ENCODE measurements around the gene SCUBE1. TPM values are rescaled to one million over a fixed set of nuclear protein-coding genes. Genes with fewer than 3 reads are reported as not detected.

Gene SCUBE1
- total RNA-seq, 1 donor from 2014 or later = 140 TPM

- DNase-seq (ENCODE audit: low spot score) (no peak), ATAC-seq (peak; percentile 48)
- intact Hi-C loops (cut with DNase I) = no loop called here
Observed at GRCh38 chr22:43213051-43213450, 130.1 kb downstream of the SCUBE1 start.

GRCh38 chr22:43212434-43212952 lies 130.7 kb downstream of the SCUBE1 start:
- intact Hi-C loops (cut with DNase I) = no loop called here
- ATAC-seq (no peak), DNase-seq (ENCODE audit: low spot score) (no peak)

GRCh38 chr22:43211941-43212433 lies 131.2 kb downstream of the SCUBE1 start:
- DNase-seq (ENCODE audit: low spot score) (no peak), ATAC-seq (no peak)
- intact Hi-C loops (cut with DNase I) = no loop called here

- intact Hi-C loops (cut with DNase I) = no loop called here
- ATAC-seq = no peak
- DNase-seq (ENCODE audit: low spot score) = no peak
Observed at GRCh38 chr22:43210631-43211515, 132.3 kb downstream of the SCUBE1 start.

- ATAC-seq (no peak), DNase-seq (ENCODE audit: low spot score) (no peak)
- intact Hi-C loops (cut with DNase I) = no loop called here
Observed at GRCh38 chr22:43209971-43210370, 133.2 kb downstream of the SCUBE1 start.

GRCh38 chr22:43209523-43209890 lies 133.7 kb downstream of the SCUBE1 start:
- intact Hi-C loops (cut with DNase I) = no loop called here
- DNase-seq (ENCODE audit: low spot score) (no peak), ATAC-seq (no peak)

GRCh38 chr22:43208703-43209522 lies 134.3 kb downstream of the SCUBE1 start:
- DNase-seq (ENCODE audit: low spot score) = no peak
- ATAC-seq = no peak
- intact Hi-C loops (cut with DNase I) = no loop called here

- no peak for DNase-seq (ENCODE audit: low spot score)
- ATAC-seq = no peak
- intact Hi-C loops (cut with DNase I) = no loop called here
Observed at GRCh38 chr22:43207849-43208702, 135.1 kb downstream of the SCUBE1 start.

- intact Hi-C loops (cut with DNase I) = no loop called here
- ATAC-seq = no peak
- DNase-seq (ENCODE audit: low spot score) = no peak
Observed at GRCh38 chr22:43207386-43207785, 135.8 kb downstream of the SCUBE1 start.

- DNase-seq (ENCODE audit: low spot score) (no peak), ATAC-seq (no peak)
- intact Hi-C loops (cut with DNase I) = no loop called here
Observed at GRCh38 chr22:43206509-43207161, 136.5 kb downstream of the SCUBE1 start.

- ATAC-seq (no peak), DNase-seq (ENCODE audit: low spot score) (no peak)
- intact Hi-C loops (cut with DNase I) = no loop called here
Observed at GRCh38 chr22:43205748-43206508, 137.2 kb downstream of the SCUBE1 start.

GRCh38 chr22:43205261-43205691 lies 137.9 kb downstream of the SCUBE1 start:
- ATAC-seq = no peak
- intact Hi-C loops (cut with DNase I) = no loop called here
- no peak for DNase-seq (ENCODE audit: low spot score)

GRCh38 chr22:43203471-43203981 lies 139.6 kb downstream of the SCUBE1 start:
- DNase-seq (ENCODE audit: low spot score) (no peak), ATAC-seq (no peak)
- intact Hi-C loops (cut with DNase I) = no loop called here

GRCh38 chr22:43202756-43203410 lies 140.3 kb downstream of the SCUBE1 start:
- DNase-seq (ENCODE audit: low spot score) (no peak), ATAC-seq (no peak)
- intact Hi-C loops (cut with DNase I) = no loop called here

- intact Hi-C loops (cut with DNase I) = no loop called here
- ATAC-seq (no peak), DNase-seq (ENCODE audit: low spot score) (no peak)
Observed at GRCh38 chr22:43202326-43202725, 140.8 kb downstream of the SCUBE1 start.

GRCh38 chr22:43201486-43202219 lies 141.5 kb downstream of the SCUBE1 start:
- DNase-seq (ENCODE audit: low spot score) = no peak
- intact Hi-C loops (cut with DNase I) = no loop called here
- ATAC-seq = no peak
